ENCODE measurements around the gene COPS8. TPM values are rescaled to one million over a fixed set of nuclear protein-coding genes. Genes with fewer than 3 reads are reported as not detected.

Gene COPS8
- total RNA-seq, 2 donors from 2014 or later = 106 to 162 TPM

DNA sequence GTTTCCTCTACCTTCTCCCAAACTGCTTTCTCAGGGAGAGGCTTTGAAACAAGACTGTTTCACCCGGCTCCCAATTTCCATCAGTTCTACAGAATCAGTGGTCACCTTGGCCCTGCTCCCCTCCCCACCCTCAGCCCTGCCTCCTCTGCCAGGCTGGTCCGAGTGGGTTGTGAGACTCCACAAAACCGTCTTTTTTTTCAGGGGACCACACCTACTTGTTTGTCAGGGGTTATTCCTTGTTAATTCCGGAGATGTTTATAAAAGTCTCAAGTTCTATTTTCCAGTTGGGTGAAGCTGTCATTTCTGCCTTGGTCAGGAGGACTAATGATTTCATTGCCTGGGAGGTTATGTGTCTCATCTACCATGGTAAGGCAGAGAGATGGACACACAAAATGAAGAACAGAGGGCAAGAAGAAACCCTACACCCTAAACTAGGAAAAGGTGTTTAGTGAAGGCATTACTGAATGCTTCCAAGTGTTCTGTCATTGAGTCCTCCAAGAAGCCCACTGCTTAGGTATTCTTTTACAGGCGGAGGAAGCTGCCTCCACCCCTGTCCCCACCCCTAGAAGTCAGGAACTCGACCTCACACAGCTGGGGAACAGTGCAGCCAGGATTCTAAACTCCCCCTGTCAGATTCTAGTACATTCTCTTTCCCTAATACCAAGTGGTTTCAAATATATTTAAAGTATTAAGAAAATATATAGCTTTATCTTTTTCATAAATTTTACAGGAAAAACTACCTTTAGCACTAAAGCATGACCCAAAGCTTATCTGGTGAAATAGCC, 46.3 kb downstream of the COPS8 start:
- H3K4me3 ChIP-seq = no peak overlapping the region
- no peak for DNase-seq (ENCODE audit: low spot score)
- H3K36me3 ChIP-seq = no peaks in the 10 kb centered on the region
- peaks cover 0 to 12% of the 10 kb centered on the region in 2 donors for H3K4me1 ChIP-seq
- no peaks in the 10 kb centered on the region for H3K9me3 ChIP-seq
- TF ChIP-seq CTCF (IDR thresholded peaks at IDR 0.05) = no peak
- H3K27me3 ChIP-seq = no peaks in the 10 kb centered on the region
- no peak overlapping the region for H3K27ac ChIP-seq

- H3K4me1 ChIP-seq = peaks cover 0 to 9% of the 10 kb centered on the region in 2 donors
- no peaks in the 10 kb centered on the region for H3K9me3 ChIP-seq
- no peak overlapping the region for H3K4me3 ChIP-seq
- peak in 1 of 2 donors; percentile 18 for TF ChIP-seq CTCF (IDR thresholded peaks at IDR 0.05)
- no peaks in the 10 kb centered on the region for H3K27me3 ChIP-seq
- no peak for DNase-seq (ENCODE audit: low spot score)
- H3K36me3 ChIP-seq = no peaks in the 10 kb centered on the region
- H3K27ac ChIP-seq = no peak overlapping the region
These were observed 47.1 kb downstream of the COPS8 start for GRCh38 chr2:237132799-237133198.

DNA sequence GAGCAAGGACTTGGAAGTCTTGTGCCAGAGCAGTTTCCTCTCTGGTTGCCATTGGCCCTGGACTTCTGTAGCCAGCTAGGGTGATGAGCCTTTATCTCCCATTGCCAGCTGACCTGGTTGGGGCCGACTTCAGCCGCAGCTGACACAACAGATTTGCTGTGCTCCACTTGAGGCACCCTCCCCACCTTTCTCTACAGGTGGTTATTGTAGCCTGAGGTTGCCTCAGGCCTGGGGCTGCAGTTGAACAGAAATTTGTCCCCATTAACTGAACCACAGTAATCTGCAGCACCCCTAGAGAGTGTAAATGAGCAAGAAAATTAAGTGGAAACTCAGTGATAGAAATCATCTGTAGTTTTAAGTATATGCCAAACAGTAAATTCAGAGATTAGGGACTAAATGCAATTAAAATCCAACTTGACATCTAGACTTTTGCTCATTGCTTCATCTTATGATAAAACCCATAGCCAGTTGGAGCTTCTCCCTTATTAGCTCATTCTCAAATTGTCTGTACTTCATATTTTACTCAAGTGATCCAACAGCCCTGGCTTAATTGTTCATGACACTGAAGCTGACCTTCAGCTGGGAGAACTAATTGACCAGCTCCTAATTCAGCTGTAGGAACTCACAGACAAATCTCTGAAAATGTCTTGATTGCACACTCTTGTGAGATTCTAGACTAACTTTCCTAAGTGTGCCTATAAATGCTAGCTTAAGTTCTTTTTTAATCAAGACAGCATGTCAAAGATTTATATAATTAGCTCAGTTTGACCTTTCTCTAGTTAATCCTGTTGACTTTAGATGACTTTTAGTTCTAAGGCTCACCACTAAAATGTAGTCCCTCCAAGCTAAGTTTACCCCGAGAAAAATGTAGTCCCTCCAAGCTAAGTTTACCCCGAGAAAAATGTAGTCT, 48.9 kb downstream of the COPS8 start:
- DNase-seq (ENCODE audit: low spot score) = no peak
- no peaks in the 10 kb centered on the region for H3K4me1 ChIP-seq
- no peaks in the 10 kb centered on the region for H3K9me3 ChIP-seq
- H3K27me3 ChIP-seq = no peaks in the 10 kb centered on the region
- no peak overlapping the region for H3K27ac ChIP-seq
- no peak overlapping the region for H3K4me3 ChIP-seq
- H3K36me3 ChIP-seq = no peaks in the 10 kb centered on the region
- TF ChIP-seq CTCF (IDR thresholded peaks at IDR 0.05) = no peak

DNA sequence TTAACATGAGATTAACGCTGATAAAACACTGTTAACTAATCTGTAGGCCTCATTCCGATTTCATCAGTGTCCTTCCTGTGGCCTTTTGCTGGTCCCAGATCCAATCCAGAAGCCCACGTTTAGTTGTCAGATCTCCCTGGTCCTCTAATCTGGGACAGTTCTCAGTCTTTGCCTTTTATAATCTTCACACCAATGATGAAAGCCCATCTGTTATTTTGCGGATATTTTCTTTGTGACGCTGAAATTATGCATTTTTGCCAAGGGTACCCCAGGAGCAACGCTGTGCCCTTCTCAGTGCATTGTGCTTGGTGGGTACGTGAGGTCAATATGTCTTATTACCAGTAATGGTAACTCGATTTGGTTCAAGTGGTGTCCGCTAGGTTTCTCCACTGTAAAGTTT, 51.1 kb downstream of the COPS8 start:
- Histone ChIP-seq H3K4me1 (no peaks in the 10 kb centered on the region), H3K36me3 (no peaks in the 10 kb centered on the region), H3K9me3 (no peaks in the 10 kb centered on the region), H3K4me3 (no peak overlapping the region), H3K27ac (no peak overlapping the region), H3K27me3 (no peaks in the 10 kb centered on the region)
- TF ChIP-seq CTCF (IDR thresholded peaks at IDR 0.05) = no peak
- no peak for DNase-seq (ENCODE audit: low spot score)

- no peaks in the 10 kb centered on the region for H3K27me3 ChIP-seq
- no peak for TF ChIP-seq CTCF (IDR thresholded peaks at IDR 0.05)
- no peak for DNase-seq (ENCODE audit: low spot score)
- H3K9me3 ChIP-seq = no peaks in the 10 kb centered on the region
- no peak overlapping the region for H3K27ac ChIP-seq
- H3K36me3 ChIP-seq = no peaks in the 10 kb centered on the region
- H3K4me3 ChIP-seq = no peak overlapping the region
- no peaks in the 10 kb centered on the region for H3K4me1 ChIP-seq
These were observed 52.1 kb downstream of the COPS8 start for GRCh38 chr2:237137626-237138323.

All from right atrium auricular region (tissue), 2 donors.